Activated CD4-positive, alpha-beta T cell treated with anti-CD3 and anti-CD28 coated beads, Interleukin-2, Interleukin-6, amounts not matched to agents 100 ng/mL and 50 ng/mL, durations not matched to agents 16 hours and 8 hours (primary cell): ENCODE measurements around the gene MTOR.

ENCODE experiments used
- DNase-seq: peaks from one replicate; pipeline ENCODE4 v3.0.0-alpha.2; 2020

The MTOR gene

GRCh38 chr1:11059155-11059967 lies 203.0 kb downstream of the MTOR start:
- no peak for DNase-seq

GRCh38 chr1:11058595-11059154 lies 203.7 kb downstream of the MTOR start:
- DNase-seq, result no peak

- no peak for DNase-seq
Observed at GRCh38 chr1:11058026-11058425, 204.3 kb downstream of the MTOR start.

GRCh38 chr1:11057477-11057876 lies 204.9 kb downstream of the MTOR start:
- DNase-seq, result no peak
